Gastroesophageal sphincter (tissue), 4 donors: ENCODE measurements around the gene BCORL1. TPM values are rescaled to one million over a fixed set of nuclear protein-coding genes. Genes with fewer than 3 reads are reported as not detected.

Source experiments
- ATAC-seq: fragments of 150-250 bp; one replicate; pipeline ENCODE4 v1.9.1; 2016; ENCODE audit warnings: mild to moderate bottlenecking, moderate library complexity
- H3K27ac ChIP-seq, 4 donors: fragments of 200-600 bp; sonication (generic) in 3 of 4; 1 replicate in 3 of 4; 2 replicates in 1 of 4; pipeline ENCODE4 v1.5.1; 2016 to 2019
- H3K27me3 ChIP-seq: fragments of 200-600 bp; sonication (generic); one replicate; pipeline ENCODE4 v1.5.1; 2019
- H3K36me3 ChIP-seq, 2 donors: fragments of 200-600 bp; sonication (generic); one replicate each; pipeline ENCODE4 v1.5.1; 2019; ENCODE audit warnings: control low read depth in 1 of 2
- H3K4me1 ChIP-seq, 3 donors: fragments of 200-600 bp; sonication (generic); 1 replicate in 2 of 3; 2 replicates in 1 of 3; pipeline ENCODE4 v1.5.1; 2016 to 2019; ENCODE audit warnings: control low read depth in 2 of 3
- H3K4me3 ChIP-seq, 2 donors: fragments of 200-600 bp; sonication (generic); one replicate each; pipeline ENCODE4 v1.5.1; 2019; ENCODE audit warnings: mild to moderate bottlenecking in 1 of 2, moderate library complexity in 1 of 2
- H3K9me3 ChIP-seq, 3 donors: fragments of 200-600 bp; sonication (generic); one replicate each; pipeline ENCODE4 v1.5.1; 2017 to 2019; ENCODE audit warnings: control low read depth in 2 of 3
- CTCF ChIP-seq, 4 experiments: fragments of 200-600 bp in 2 of 4; fragments of 450-650 bp in 2 of 4; sonication (generic) in 1 of 4; IDR thresholded peaks; one replicate each; pipeline ENCODE4 v1.5.1; 2017 to 2019; ENCODE audit warnings: antibody characterized with exemption in 4 of 4, mild to moderate bottlenecking in 2 of 4, moderate library complexity in 2 of 4
- EP300 ChIP-seq: sonication (generic); formaldehyde crosslinking; IDR thresholded peaks from one replicate; pipeline ENCODE4 v1.6.1; 2017; ENCODE audit warnings: antibody characterized with exemption, mild to moderate bottlenecking
- POLR2A ChIP-seq, 2 donors: fragments of 450-650 bp; IDR thresholded peaks; one replicate each; pipeline ENCODE4 v1.6.1; 2017; ENCODE audit warnings: antibody characterized with exemption in 2 of 2, mild to moderate bottlenecking in 2 of 2, moderate library complexity in 1 of 2
- POLR2AphosphoS5 ChIP-seq: sonication (generic); formaldehyde crosslinking; IDR thresholded peaks from one replicate; pipeline ENCODE4 v1.6.1; 2017; ENCODE audit warnings: antibody characterized with exemption
- WGBS, 2 donors: methylation state at CpG; one replicate each; pipeline ENCODE4 v1.1.5; 2018; ENCODE audit warnings: low coverage in 1 of 2; 5-methylcytosine and 5-hydroxymethylcytosine counted together
- total RNA-seq, 4 donors: library from RNA; depleted of rRNA; stranded (reverse); fragments of >200 nt; gene quantifications; one replicate each; pipeline ENCODE4 v1.1.0, GENCODE V29; 2016

The BCORL1 gene
- total RNA-seq, 4 donors from 2014 or later, result 2.8 to 10.4 (median 6.6) TPM

- no peaks in the 10 kb centered on the region for H3K36me3 ChIP-seq
- ATAC-seq, result peak; percentile 64
- 0 to 60% methylated on average over 2 to 8 of the region's 9 CpGs for WGBS, 2 donors
- H3K27ac ChIP-seq, result no peak overlapping the region
- no peak overlapping the region for H3K4me3 ChIP-seq
- TF ChIP-seq POLR2A (IDR thresholded peaks at IDR 0.05) (no peak), CTCF (IDR thresholded peaks at IDR 0.05) (peak; percentile 49 to 76 (median 60)), EP300 (no peak), POLR2AphosphoS5 (no peak)
- H3K27me3 ChIP-seq, result no peaks in the 10 kb centered on the region
- H3K9me3 ChIP-seq, result no peaks in the 10 kb centered on the region
- H3K4me1 ChIP-seq, result no peaks in the 10 kb centered on the region
Observed at GRCh38 chrX:130079824-130080406, 97.5 kb downstream of the BCORL1 start.

- H3K9me3 ChIP-seq, result no peaks in the 10 kb centered on the region
- TF ChIP-seq EP300, result no peak
- TF ChIP-seq CTCF (IDR thresholded peaks at IDR 0.05), result no peak
- TF ChIP-seq POLR2AphosphoS5, result no peak
- TF ChIP-seq POLR2A (IDR thresholded peaks at IDR 0.05), result no peak
- H3K4me1 ChIP-seq, result no peaks in the 10 kb centered on the region
Observed at GRCh38 chrX:130080791-130081367, 98.4 kb downstream of the BCORL1 start.

GRCh38 chrX:130081421-130082045 is 99.1 kb downstream of the BCORL1 start:
- no peaks in the 10 kb centered on the region for H3K9me3 ChIP-seq
- no peaks in the 10 kb centered on the region for H3K36me3 ChIP-seq
- H3K27me3 ChIP-seq, result no peaks in the 10 kb centered on the region
- H3K4me3 ChIP-seq, result no peak overlapping the region
- H3K27ac ChIP-seq, result peak overlapping the region in 3 of 4 donors; percentile 38 to 61 (median 47)
- TF ChIP-seq EP300 (no peak), POLR2AphosphoS5 (no peak), CTCF (IDR thresholded peaks at IDR 0.05) (no peak), POLR2A (IDR thresholded peaks at IDR 0.05) (no peak)
- no peak for ATAC-seq
- WGBS, 2 donors, result no CpG with 5 or more reads among the region's 12 CpGs
- no peaks in the 10 kb centered on the region for H3K4me1 ChIP-seq

More at GRCh38 chrX:130080791-130081367, 98.4 kb downstream of the BCORL1 start:
- WGBS, 2 donors, result 80 to 100% methylated on average over 1 of the region's 7 CpGs
- Histone ChIP-seq H3K36me3 (no peaks in the 10 kb centered on the region), H3K4me3 (no peak overlapping the region), H3K27ac (no peak overlapping the region), H3K27me3 (no peaks in the 10 kb centered on the region)
- no peak for ATAC-seq

- Histone ChIP-seq H3K36me3 (no peaks in the 10 kb centered on the region), H3K9me3 (no peaks in the 10 kb centered on the region), H3K27ac (peak overlapping the region in 3 of 4 donors; percentile 38 to 61 (median 47)), H3K4me3 (peak overlapping the region in 1 of 2 donors; percentile 4), H3K4me1 (no peaks in the 10 kb centered on the region), H3K27me3 (no peaks in the 10 kb centered on the region)
- TF ChIP-seq EP300, result no peak
- no peak for TF ChIP-seq POLR2AphosphoS5
- peak in 2 of 4 experiments; percentile 5 to 13 for TF ChIP-seq CTCF (IDR thresholded peaks at IDR 0.05)
- no peak for TF ChIP-seq POLR2A (IDR thresholded peaks at IDR 0.05)
- ATAC-seq, result peak; percentile 34
- 87% methylated on average over 6 of the region's 28 CpGs; no CpG with 5 or more reads in 1 of the 2 donors for WGBS, 2 donors
Observed at GRCh38 chrX:130082244-130083106, 100.0 kb downstream of the BCORL1 start.
